Activated naive CD4-positive, alpha-beta T cell treated with Interleukin-2 at 50 U/mL for 16 hours (primary cell): ENCODE data around the gene SERINC3.

Source experiments
- DNase-seq: peaks from one replicate; pipeline ENCODE4 v3.0.0-alpha.2; 2020

The SERINC3 gene

GRCh38 chr20:44461142-44461802 is 60.6 kb downstream of the SERINC3 start:
- no peak for DNase-seq

GRCh38 chr20:44460795-44461141 is 61.1 kb downstream of the SERINC3 start:
- DNase-seq, result no peak

- no peak for DNase-seq
Measured at GRCh38 chr20:44459271-44459670, 62.6 kb downstream of the SERINC3 start.

DNA sequence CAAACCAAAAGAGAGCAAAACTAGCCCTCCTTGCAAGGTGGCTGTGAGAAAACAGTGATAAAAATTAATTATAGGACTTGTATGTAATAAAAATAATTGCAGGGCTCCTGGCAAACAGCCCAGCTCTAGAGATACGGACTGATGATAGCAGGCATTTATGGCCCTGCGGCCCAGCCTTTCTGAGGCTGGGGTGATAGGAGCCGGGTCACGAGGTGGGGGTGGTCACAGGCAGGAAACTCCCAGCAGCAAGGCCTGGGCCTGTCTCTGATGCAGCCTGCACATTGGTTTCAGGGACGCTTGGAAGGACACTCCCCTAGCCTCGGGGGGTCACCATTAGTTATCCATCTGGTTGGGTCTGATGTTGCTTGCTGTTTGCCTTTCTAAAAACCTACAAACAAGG is 64.9 kb downstream of the SERINC3 start:
- no peak for DNase-seq

- no peak for DNase-seq
Measured at GRCh38 chr20:44456611-44457010, 65.3 kb downstream of the SERINC3 start.

DNA sequence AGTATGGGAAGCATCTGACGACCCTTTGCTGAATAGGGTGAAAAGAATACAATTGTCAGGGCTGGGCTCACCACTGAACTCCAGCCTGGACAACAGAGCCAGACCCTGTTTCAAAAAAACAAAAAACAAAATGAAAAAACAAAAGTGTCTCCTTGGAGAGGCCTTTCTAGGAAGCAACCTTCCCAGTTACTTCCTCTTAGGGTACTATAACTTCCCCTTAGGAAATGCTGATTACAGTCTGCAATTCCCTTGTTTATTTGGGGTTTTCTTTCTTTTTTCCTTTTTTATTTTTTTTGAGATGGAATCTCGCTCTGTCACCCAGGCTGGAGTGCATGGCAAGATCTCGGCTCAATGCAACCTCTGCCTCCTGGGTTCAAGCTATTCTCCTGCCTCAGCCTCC is 66.7 kb downstream of the SERINC3 start:
- DNase-seq, result no peak

GRCh38 chr20:44454306-44454963 is 67.4 kb downstream of the SERINC3 start:
- no peak for DNase-seq

DNA sequence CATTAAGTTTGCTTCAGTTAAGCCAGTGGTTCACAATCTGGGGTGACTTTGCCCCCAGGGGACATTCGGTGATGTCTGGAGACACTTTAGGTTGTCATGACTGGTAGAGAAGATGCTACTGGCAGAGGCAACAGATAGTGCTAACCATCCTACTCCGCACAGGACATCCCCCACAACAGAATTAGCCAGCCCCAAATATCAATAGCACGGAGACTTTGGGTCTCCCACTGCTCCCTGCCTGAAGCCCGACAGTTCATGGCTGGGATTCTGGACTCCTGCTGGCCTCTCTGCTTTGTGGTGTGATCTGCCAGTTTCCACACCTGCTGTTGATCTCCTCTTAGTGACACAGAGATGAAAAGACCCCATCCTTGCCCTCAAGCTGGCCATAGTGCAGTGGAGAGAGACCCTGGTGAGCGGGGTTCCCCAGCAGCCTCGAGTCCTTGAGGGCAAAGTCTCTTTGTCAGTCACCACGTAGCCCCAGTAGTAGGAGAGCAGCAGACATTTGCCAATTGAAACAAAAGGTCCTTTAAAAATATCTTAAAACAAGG is 70.9 kb downstream of the SERINC3 start:
- no peak for DNase-seq

GRCh38 chr20:44450281-44450889 is 71.5 kb downstream of the SERINC3 start:
- DNase-seq, result no peak

GRCh38 chr20:44449864-44450263 is 72.0 kb downstream of the SERINC3 start:
- no peak for DNase-seq

DNA sequence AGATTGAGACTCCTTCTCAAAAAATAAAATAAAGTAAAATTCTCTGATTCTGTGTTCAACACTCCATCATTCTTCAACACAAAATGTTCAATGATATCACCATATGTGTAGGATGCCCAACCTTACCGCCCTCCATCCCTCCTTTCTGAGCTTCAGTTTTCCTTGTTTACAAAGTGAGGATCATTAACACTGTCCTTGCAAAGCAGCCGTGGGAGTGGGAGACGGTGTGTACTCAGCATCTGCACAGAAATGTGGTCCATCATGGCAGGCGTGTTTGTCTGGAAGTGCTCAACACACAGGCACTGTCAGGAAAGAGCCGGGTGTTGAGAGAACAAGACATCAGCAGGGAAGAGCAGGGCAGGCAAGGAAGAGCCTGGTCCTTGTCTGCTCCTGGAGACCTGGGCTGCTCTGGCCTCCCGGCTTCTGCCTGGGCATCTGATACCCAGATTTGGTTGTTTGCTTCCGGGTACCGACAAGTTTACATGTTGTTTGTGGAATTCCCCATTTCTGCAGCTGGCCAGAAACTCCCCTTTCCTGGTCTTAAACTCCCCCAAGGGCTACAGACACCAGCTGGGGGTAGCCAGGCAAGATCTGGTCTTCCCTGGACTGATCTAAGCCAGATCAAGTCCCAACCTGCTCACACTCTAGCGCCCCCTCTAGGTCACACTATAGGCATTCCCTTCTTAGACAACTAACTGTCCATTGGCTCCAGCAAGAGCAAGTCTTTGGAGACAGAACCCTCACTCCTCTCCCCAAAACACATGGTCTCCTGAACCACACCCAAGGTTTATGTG is 72.9 kb downstream of the SERINC3 start:
- DNase-seq, result no peak

DNA sequence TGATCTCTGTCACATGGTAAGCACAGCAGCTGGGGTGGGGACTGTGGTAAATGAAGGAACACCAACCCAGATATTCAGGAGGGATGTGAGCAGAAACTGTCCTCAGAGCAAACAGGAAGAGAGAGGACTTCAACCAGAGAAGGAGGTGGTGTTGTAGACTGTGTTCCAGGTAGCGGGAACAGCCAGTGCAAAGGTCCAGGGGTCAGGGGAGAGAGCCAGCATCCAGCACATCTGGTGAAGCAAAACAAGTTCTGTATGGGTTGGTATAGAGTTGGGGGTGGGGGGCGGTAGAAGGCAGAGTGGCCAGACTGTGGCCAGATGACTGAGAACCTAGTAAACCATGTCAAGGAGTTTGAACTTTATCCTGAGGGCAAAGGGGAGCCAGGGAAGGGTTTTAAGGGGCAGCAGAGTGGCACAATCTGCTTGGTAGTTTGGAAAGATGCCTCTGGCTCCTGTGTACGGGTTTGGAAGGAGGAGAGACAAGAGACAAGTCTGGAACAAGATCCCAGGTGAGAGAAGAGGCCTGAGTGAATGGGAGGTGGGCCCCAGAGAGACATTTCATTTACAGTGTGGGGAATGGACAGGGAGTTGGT is 73.9 kb downstream of the SERINC3 start:
- DNase-seq, result no peak
